22Rv1 (cell line): ENCODE data around the gene COL23A1.

Experiments
- H3K27ac ChIP-seq: fragments of 450-650 bp; 2 replicates; pipeline ENCODE4 v1.5.1; 2017
- CTCF ChIP-seq: fragments of 450-650 bp; IDR thresholded peaks from 2 replicates; pipeline ENCODE4 v1.5.1; 2017; ENCODE audit warnings: mild to moderate bottlenecking
- ZFX ChIP-seq: fragments of 450-650 bp; IDR thresholded peaks from 2 replicates; pipeline ENCODE4 v1.6.1; 2017; ENCODE audit warnings: antibody characterized with exemption, borderline replicate concordance

COL23A1 gene

GRCh38 chr5:178524093-178524882 is 65.9 kb downstream of the COL23A1 start:
- H3K27ac ChIP-seq, result no peak overlapping the region

GRCh38 chr5:178522361-178522760 is 67.8 kb downstream of the COL23A1 start:
- no peak overlapping the region for H3K27ac ChIP-seq
- no peak for TF ChIP-seq ZFX
- TF ChIP-seq CTCF, result no peak

More at GRCh38 chr5:178524093-178524882, 65.9 kb downstream of the COL23A1 start:
- no peak for TF ChIP-seq ZFX
- no peak for TF ChIP-seq CTCF

- no peak for TF ChIP-seq CTCF
- H3K27ac ChIP-seq, result no peak overlapping the region
Observed at GRCh38 chr5:178520851-178521250, 69.3 kb downstream of the COL23A1 start.

- no peak overlapping the region for H3K27ac ChIP-seq
- TF ChIP-seq CTCF (no peak), ZFX (no peak)
Observed at GRCh38 chr5:178519804-178520203, 70.4 kb downstream of the COL23A1 start.

GRCh38 chr5:178519155-178519554 is 71.0 kb downstream of the COL23A1 start:
- TF ChIP-seq ZFX (no peak), CTCF (no peak)
- no peak overlapping the region for H3K27ac ChIP-seq

- H3K27ac ChIP-seq, result no peak overlapping the region
- no peak for TF ChIP-seq CTCF
- TF ChIP-seq ZFX, result no peak
Observed at GRCh38 chr5:178516504-178517235, 73.5 kb downstream of the COL23A1 start.

- TF ChIP-seq CTCF, result no peak
- no peak for TF ChIP-seq ZFX
- no peak overlapping the region for H3K27ac ChIP-seq
Observed at GRCh38 chr5:178515776-178516503, 74.3 kb downstream of the COL23A1 start.
